NT2/D1 (cell line): ENCODE measurements around the gene SDF4.

Experiments used
- SUZ12 ChIP-seq: IDR thresholded peaks from 2 replicates; pipeline ENCODE4 v1.6.1; 2011; ENCODE audit not compliant: insufficient read length, insufficient read depth; ENCODE audit errors: extremely low read depth
- ZNF274 ChIP-seq: IDR thresholded peaks from 2 replicates; pipeline ENCODE4 v1.6.1; 2011; ENCODE audit warnings: mild to moderate bottlenecking, low read depth, low read length

DNA sequence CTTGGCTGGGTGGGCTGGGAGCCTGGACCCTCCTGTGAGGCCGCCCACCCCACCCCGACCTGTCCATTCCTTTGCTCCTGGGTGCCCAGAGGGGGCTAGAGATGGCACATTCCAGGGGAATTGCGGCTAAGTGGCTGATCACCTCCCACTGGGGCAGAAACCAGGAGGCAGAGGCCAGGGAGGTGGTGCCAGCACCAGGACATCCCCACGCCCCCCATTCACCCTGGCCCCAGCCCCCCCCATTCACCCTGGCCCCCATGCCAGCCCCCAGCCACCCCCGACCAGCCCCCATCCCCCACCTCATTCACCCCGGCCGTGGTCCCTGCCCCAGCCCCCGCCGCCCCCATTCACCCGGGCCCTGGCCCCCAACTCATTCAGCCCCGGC is 8.5 kb upstream of the SDF4 start:
- TF ChIP-seq ZNF274 (no peak), SUZ12 (no peak)
